Body of pancreas (tissue), 4 donors: ENCODE results near the gene STOML1. TPM values are rescaled to one million over a fixed set of nuclear protein-coding genes. Genes with fewer than 3 reads are reported as not detected.

Experiments
- ATAC-seq: fragments of 150-250 bp; one replicate; pipeline ENCODE4 v1.9.1; 2016
- DNase-seq, 4 donors: peaks; one replicate each; pipeline ENCODE4 v3.0.0-alpha.2; 2019
- H3K27ac ChIP-seq, 4 donors: fragments of 200-600 bp; sonication (generic); 1 replicate in 3 of 4; 2 replicates in 1 of 4; pipeline versions ENCODE4 v1.5.1 to v1.6.1; 2016 to 2019; ENCODE audit warnings: mild to moderate bottlenecking in 1 of 4, mixed read lengths in 1 of 4, moderate library complexity in 1 of 4
- H3K27me3 ChIP-seq, 2 donors: fragments of 200-600 bp; sonication (generic); one replicate each; pipeline ENCODE4 v1.6.0; 2016; ENCODE audit warnings: mild to moderate bottlenecking in 1 of 2
- H3K36me3 ChIP-seq, 2 donors: fragments of 200-600 bp; sonication (generic); replicated peaks in 1 of 2; 2 replicates each; pipeline ENCODE4 v1.5.1; 2016; ENCODE audit warnings: low read depth in 2 of 2; ENCODE audit not compliant: insufficient read depth in 1 of 2
- H3K4me1 ChIP-seq: fragments of 200-600 bp; sonication (generic); one replicate; pipeline ENCODE4 v1.6.0; 2016
- H3K4me3 ChIP-seq, 2 donors: fragments of 200-600 bp; sonication (generic); 1 replicate in 1 of 2; 2 replicates in 1 of 2; pipeline ENCODE4 v1.5.1; 2016 to 2019
- H3K9me3 ChIP-seq, 3 donors: fragments of 200-600 bp; sonication (generic); 1 replicate in 2 of 3; 2 replicates in 1 of 3; pipeline ENCODE4 v1.5.1; 2016
- POLR2A ChIP-seq, 3 donors: fragments of 450-650 bp; IDR thresholded peaks; one replicate each; pipeline ENCODE4 v1.6.1; 2016; ENCODE audit warnings: antibody characterized with exemption in 3 of 3, mild to moderate bottlenecking in 2 of 3
- WGBS, 2 donors: methylation state at CpG; one replicate each; pipeline ENCODE4 v1.1.5; 2017; 5-methylcytosine and 5-hydroxymethylcytosine counted together
- intact Hi-C: fragments of 100-400 bp; cut with DNase I; formaldehyde crosslinking; loops from one replicate; pipeline ENCODE4 v1.15.1; 2023
- total RNA-seq, 2 donors: library from RNA; depleted of rRNA; stranded (reverse); fragments of >200 nt; gene quantifications; one replicate each; pipeline ENCODE4 v1.1.0, GENCODE V29; 2016
- TF ChIP-seq, protein P1 (sequence below), 7 experiments: fragments of 450-650 bp in 4 of 7; fragments of 200-600 bp in 3 of 7; sonication (generic) in 3 of 7; IDR thresholded peaks; one replicate each; pipeline ENCODE4 v1.5.1; 2016 to 2019; ENCODE audit warnings: antibody characterized with exemption in 7 of 7

The STOML1 gene
- total RNA-seq, 2 donors from 2014 or later, result 6.0 to 10.2 TPM

DNA sequence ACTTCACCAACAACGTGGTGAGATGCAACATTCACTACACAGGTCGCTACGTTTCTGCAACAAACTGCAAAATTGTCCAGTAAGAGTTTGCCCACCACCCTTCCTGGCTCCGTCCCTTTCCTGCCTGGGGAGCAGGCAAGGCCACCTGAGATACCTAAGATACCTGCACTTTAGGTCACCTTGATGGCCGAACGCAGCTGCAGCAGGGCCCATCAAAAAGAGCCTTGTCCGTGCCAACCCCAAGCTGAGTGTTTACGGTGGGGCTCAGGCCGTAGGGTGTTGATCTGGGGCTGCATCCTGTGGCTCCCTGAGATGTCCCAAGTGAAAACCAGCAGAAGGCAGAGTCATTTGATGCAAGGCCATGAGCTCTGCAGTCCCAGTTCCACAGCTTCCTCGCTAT is 42.6 kb downstream of the STOML1 start:
- no peak overlapping the region for H3K4me3 ChIP-seq
- H3K27me3 ChIP-seq, result no peaks in the 10 kb centered on the region
- DNase-seq, result no peak
- no peaks in the 10 kb centered on the region for H3K9me3 ChIP-seq
- no peaks in the 10 kb centered on the region for H3K36me3 ChIP-seq
- TF ChIP-seq, protein P1, sequence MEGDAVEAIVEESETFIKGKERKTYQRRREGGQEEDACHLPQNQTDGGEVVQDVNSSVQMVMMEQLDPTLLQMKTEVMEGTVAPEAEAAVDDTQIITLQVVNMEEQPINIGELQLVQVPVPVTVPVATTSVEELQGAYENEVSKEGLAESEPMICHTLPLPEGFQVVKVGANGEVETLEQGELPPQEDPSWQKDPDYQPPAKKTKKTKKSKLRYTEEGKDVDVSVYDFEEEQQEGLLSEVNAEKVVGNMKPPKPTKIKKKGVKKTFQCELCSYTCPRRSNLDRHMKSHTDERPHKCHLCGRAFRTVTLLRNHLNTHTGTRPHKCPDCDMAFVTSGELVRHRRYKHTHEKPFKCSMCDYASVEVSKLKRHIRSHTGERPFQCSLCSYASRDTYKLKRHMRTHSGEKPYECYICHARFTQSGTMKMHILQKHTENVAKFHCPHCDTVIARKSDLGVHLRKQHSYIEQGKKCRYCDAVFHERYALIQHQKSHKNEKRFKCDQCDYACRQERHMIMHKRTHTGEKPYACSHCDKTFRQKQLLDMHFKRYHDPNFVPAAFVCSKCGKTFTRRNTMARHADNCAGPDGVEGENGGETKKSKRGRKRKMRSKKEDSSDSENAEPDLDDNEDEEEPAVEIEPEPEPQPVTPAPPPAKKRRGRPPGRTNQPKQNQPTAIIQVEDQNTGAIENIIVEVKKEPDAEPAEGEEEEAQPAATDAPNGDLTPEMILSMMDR (IDR thresholded peaks at IDR 0.05), result no peak
- no peak for TF ChIP-seq POLR2A (IDR thresholded peaks at IDR 0.05)
- intact Hi-C loops, result no loop called here
- no peak overlapping the region for H3K27ac ChIP-seq
- peaks cover 12% of the 10 kb centered on the region for H3K4me1 ChIP-seq
- no peak for ATAC-seq
- 89 to 90% methylated on average over 9 to 10 of the region's 10 CpGs for WGBS, 2 donors

- DNase-seq (no peak), ATAC-seq (no peak)
- Histone ChIP-seq H3K9me3 (no peaks in the 10 kb centered on the region), H3K4me3 (no peak overlapping the region), H3K27ac (no peak overlapping the region), H3K4me1 (peaks cover 12% of the 10 kb centered on the region), H3K36me3 (no peaks in the 10 kb centered on the region), H3K27me3 (no peaks in the 10 kb centered on the region)
- TF ChIP-seq, protein P1 (IDR thresholded peaks at IDR 0.05), result no peak
- TF ChIP-seq POLR2A (IDR thresholded peaks at IDR 0.05), result no peak
- WGBS, 2 donors, result 70 to 81% methylated on average over 4 of the region's 4 CpGs
- intact Hi-C loops, result no loop called here
Measured at GRCh38 chr15:73948982-73949381, 43.1 kb downstream of the STOML1 start.

- no peak for TF ChIP-seq POLR2A (IDR thresholded peaks at IDR 0.05)
- TF ChIP-seq, protein P1 (IDR thresholded peaks at IDR 0.05), result no peak
- Histone ChIP-seq H3K36me3 (no peaks in the 10 kb centered on the region), H3K27me3 (no peaks in the 10 kb centered on the region), H3K4me3 (no peak overlapping the region), H3K4me1 (peaks cover 12% of the 10 kb centered on the region), H3K9me3 (no peaks in the 10 kb centered on the region), H3K27ac (no peak overlapping the region)
- intact Hi-C loops, result no loop called here
- DNase-seq (no peak), ATAC-seq (no peak)
- 97 to 98% methylated on average over 4 of the region's 4 CpGs for WGBS, 2 donors
Measured at GRCh38 chr15:73948396-73948795, 43.7 kb downstream of the STOML1 start.

DNA sequence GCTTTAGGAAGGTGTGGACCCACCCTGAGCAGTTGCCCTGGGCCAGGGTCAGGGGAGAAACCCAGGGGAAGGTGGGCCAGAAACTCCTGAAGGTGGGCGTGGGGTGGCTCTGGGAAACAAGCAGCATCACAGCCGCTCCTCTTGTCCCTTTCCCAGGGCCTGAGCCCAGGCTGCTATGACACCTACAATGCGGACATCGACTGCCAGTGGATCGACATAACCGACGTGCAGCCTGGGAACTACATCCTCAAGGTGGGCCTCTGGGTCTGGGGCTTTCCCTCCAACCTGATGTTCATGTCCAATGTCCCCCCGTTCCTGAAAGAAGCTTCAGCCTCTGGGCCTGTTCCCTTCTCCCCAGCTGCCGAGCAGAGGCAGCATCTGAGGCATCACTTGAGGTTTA is 44.4 kb downstream of the STOML1 start:
- intact Hi-C loops, result no loop called here
- H3K9me3 ChIP-seq, result no peaks in the 10 kb centered on the region
- 91 to 96% methylated on average over 9 of the region's 9 CpGs for WGBS, 2 donors
- no peak overlapping the region for H3K27ac ChIP-seq
- DNase-seq (no peak), ATAC-seq (no peak)
- TF ChIP-seq POLR2A (IDR thresholded peaks at IDR 0.05), result no peak
- TF ChIP-seq, protein P1 (IDR thresholded peaks at IDR 0.05), result no peak
- no peaks in the 10 kb centered on the region for H3K27me3 ChIP-seq
- no peaks in the 10 kb centered on the region for H3K36me3 ChIP-seq
- H3K4me3 ChIP-seq, result no peak overlapping the region
- H3K4me1 ChIP-seq, result peaks cover 12% of the 10 kb centered on the region

GRCh38 chr15:73946795-73947370 is 45.2 kb downstream of the STOML1 start:
- H3K27me3 ChIP-seq, result no peaks in the 10 kb centered on the region
- no peaks in the 10 kb centered on the region for H3K9me3 ChIP-seq
- peaks cover 11% of the 10 kb centered on the region for H3K4me1 ChIP-seq
- TF ChIP-seq POLR2A (IDR thresholded peaks at IDR 0.05), result no peak
- TF ChIP-seq, protein P1 (IDR thresholded peaks at IDR 0.05), result no peak
- no peak overlapping the region for H3K27ac ChIP-seq
- no peaks in the 10 kb centered on the region for H3K36me3 ChIP-seq
- H3K4me3 ChIP-seq, result no peak overlapping the region
- 92 to 93% methylated on average over 8 to 9 of the region's 9 CpGs for WGBS, 2 donors
- no peak for DNase-seq
- no peak for ATAC-seq
- intact Hi-C loops, result no loop called here
